H7 (cell line): Measurements from ENCODE around the gene FMNL1. TPM values are rescaled to one million over a fixed set of nuclear protein-coding genes. Genes with fewer than 3 reads are reported as not detected.
"Not testable (repeated sequence)": the region's sequence is repeated elsewhere in the genome, so short reads cannot be mapped to it uniquely, and the experiment has no call there.

ENCODE experiments used
- DNase-seq: peaks from one replicate; pipeline ENCODE4 v3.0.0; 2012
- H3K27me3 ChIP-seq: 2 replicates; pipeline ENCODE4 v1.6.0; 2011; ENCODE audit warnings: mild to moderate bottlenecking, low read length; ENCODE audit not compliant: control insufficient read depth, insufficient read depth
- H3K36me3 ChIP-seq: replicated peaks from 2 replicates; pipeline ENCODE4 v1.5.1; 2011; ENCODE audit warnings: low read length; ENCODE audit not compliant: control insufficient read depth, insufficient read depth
- H3K4me3 ChIP-seq: 2 replicates; pipeline ENCODE4 v1.5.1; 2011; ENCODE audit warnings: low read depth, mild to moderate bottlenecking, control low read depth, low read length, moderate library complexity; ENCODE audit not compliant: insufficient read depth
- total RNA-seq: library from RNA; depleted of rRNA; stranded (reverse); fragments of >200 nt; shearing (Covaris generic); gene quantifications from 2 replicates; pipeline ENCODE4 v1.2.3, GENCODE V29; 2014

FMNL1 gene
- total RNA-seq, 1 experiment from 2014 or later: 1.7 TPM

GRCh38 chr17:45253237-45253636 is 31.6 kb downstream of the FMNL1 start:
- H3K4me3 ChIP-seq: not testable (repeated sequence)

GRCh38 chr17:45253879-45254278 is 32.2 kb downstream of the FMNL1 start:
- no peak overlapping the region for H3K4me3 ChIP-seq
- DNase-seq: no peak
- peaks cover 2% of the 10 kb centered on the region; the same call in 1 of the 2 replicates for H3K36me3 ChIP-seq
- H3K27me3 ChIP-seq: no peaks in the 10 kb centered on the region

More at GRCh38 chr17:45253237-45253636, 31.6 kb downstream of the FMNL1 start:
- H3K27me3 ChIP-seq, H3K36me3 ChIP-seq, DNase-seq: not testable (repeated sequence)

GRCh38 chr17:45255358-45255757 is 33.7 kb downstream of the FMNL1 start:
- H3K27me3 ChIP-seq: 0 out of 2 replicates have a peak, but pooled peaks cover 1% of the 10 kb centered on the region
- no peaks in the 10 kb centered on the region for H3K36me3 ChIP-seq
- H3K4me3 ChIP-seq: no peak overlapping the region
- no peak for DNase-seq

- no peak overlapping the region for H3K4me3 ChIP-seq
- no peaks in the 10 kb centered on the region for H3K36me3 ChIP-seq
- peak; percentile 82 for DNase-seq
- peaks cover 4% of the 10 kb centered on the region; the same call in 1 of the 2 replicates for H3K27me3 ChIP-seq
Observed at GRCh38 chr17:45256114-45256966, 34.7 kb downstream of the FMNL1 start.

GRCh38 chr17:45257115-45257514 is 35.4 kb downstream of the FMNL1 start:
- DNase-seq: peak; percentile 71
- Histone ChIP-seq H3K36me3 (no peaks in the 10 kb centered on the region), H3K27me3 (peaks cover 8% of the 10 kb centered on the region; the same call in 1 of the 2 replicates), H3K4me3 (peak overlapping the region; percentile 8; the same call in 1 of the 2 replicates)

GRCh38 chr17:45258981-45259380 is 37.3 kb downstream of the FMNL1 start:
- no peak for DNase-seq
- no peaks in the 10 kb centered on the region for H3K36me3 ChIP-seq
- peaks cover 8% of the 10 kb centered on the region; the same call in 1 of the 2 replicates for H3K27me3 ChIP-seq
- no peak overlapping the region for H3K4me3 ChIP-seq

- Histone ChIP-seq H3K4me3 (no peak overlapping the region), H3K27me3 (peaks cover 8% of the 10 kb centered on the region; the same call in 1 of the 2 replicates), H3K36me3 (no peaks in the 10 kb centered on the region)
- DNase-seq: no peak
Observed at GRCh38 chr17:45260204-45260783, 38.6 kb downstream of the FMNL1 start.

GRCh38 chr17:45261577-45262515 is 40.2 kb downstream of the FMNL1 start, which contains the start of gene SPATA32:
Gene SPATA32 (minus strand): TSS chr17:45262094. CDS start chr17:45262016, 78 bp downstream.
- peaks cover 8% of the 10 kb centered on the region; the same call in 1 of the 2 replicates for H3K27me3 ChIP-seq
- peak within 1 kb of the TSS; percentile 59 for H3K4me3 ChIP-seq
- peaks cover 4% of the 10 kb centered on the region for H3K36me3 ChIP-seq
- DNase-seq: peak; percentile 92

GRCh38 chr17:45262516-45263476 is 41.1 kb downstream of the FMNL1 start:
- DNase-seq: peak; percentile 71
- peaks cover 6% of the 10 kb centered on the region for H3K36me3 ChIP-seq
- peaks cover 8% of the 10 kb centered on the region; the same call in 1 of the 2 replicates for H3K27me3 ChIP-seq
- peak overlapping the region; percentile 59 for H3K4me3 ChIP-seq

GRCh38 chr17:45263477-45263860 is 41.8 kb downstream of the FMNL1 start:
- H3K4me3 ChIP-seq: no peak overlapping the region
- peaks cover 6% of the 10 kb centered on the region for H3K36me3 ChIP-seq
- DNase-seq: no peak
- peaks cover 8% of the 10 kb centered on the region; the same call in 1 of the 2 replicates for H3K27me3 ChIP-seq

GRCh38 chr17:45264430-45264829 is 42.7 kb downstream of the FMNL1 start:
- DNase-seq: no peak

GRCh38 chr17:45264988-45265387 is 43.3 kb downstream of the FMNL1 start:
- no peak for DNase-seq
- H3K4me3 ChIP-seq: no peak overlapping the region
- peaks cover 11% of the 10 kb centered on the region for H3K36me3 ChIP-seq
- peaks cover 8% of the 10 kb centered on the region; the same call in 1 of the 2 replicates for H3K27me3 ChIP-seq

More at GRCh38 chr17:45264430-45264829, 42.7 kb downstream of the FMNL1 start:
- Histone ChIP-seq H3K36me3 (peaks cover 8% of the 10 kb centered on the region), H3K4me3 (no peak overlapping the region), H3K27me3 (peaks cover 8% of the 10 kb centered on the region; the same call in 1 of the 2 replicates)

GRCh38 chr17:45265821-45266220 is 44.1 kb downstream of the FMNL1 start:
- peaks cover 13% of the 10 kb centered on the region for H3K36me3 ChIP-seq
- H3K4me3 ChIP-seq: no peak overlapping the region
- no peak for DNase-seq
- peaks cover 6% of the 10 kb centered on the region; the same call in 1 of the 2 replicates for H3K27me3 ChIP-seq
